HCT116 (cell line): ENCODE data around the gene ATXN1. TPM values are rescaled to one million over a fixed set of nuclear protein-coding genes. Genes with fewer than 3 reads are reported as not detected.

Experiments
- ATAC-seq: fragments of 200-7000 bp; cut with Tn5 transposase; 2 replicates; pipeline ENCODE4 v1.9.1; 2020; ENCODE audit warnings: mild to moderate bottlenecking, moderate library complexity
- BruUV-seq: library from RNA; stranded (reverse); fragments of 400-500 nt; replicated peaks from 2 replicates; lab custom pipeline; 2021; lab: Mats Ljungman, UMichigan
- CTCF ChIA-PET: fragments of 300-600 bp; sonication (Branson Sonifier 250); formaldehyde crosslinking; loops from one replicate; lab custom pipeline; 2021; ENCODE audit warnings: antibody characterized with exemption; lab: Charles Lee
- POLR2A ChIA-PET: fragments of 300-600, 350-600 bp; sonication (Branson Sonifier 250); formaldehyde crosslinking; loops from one replicate; lab custom pipeline; 2021; ENCODE audit warnings: antibody characterized with exemption; lab: Charles Lee
- RAD21 ChIA-PET, 2 experiments: fragments of 300-600 bp; sonication (Branson Sonifier 250); formaldehyde crosslinking; loops; one replicate each; lab custom pipeline; 2023; ENCODE audit warnings: low total read pairs in 2 of 2; ENCODE audit not compliant: uncharacterized antibody in 2 of 2, unreplicated experiment in 2 of 2, low non-redundant PET in 1 of 2; lab: Charles Lee
- DNase-seq: peaks from one replicate; pipeline ENCODE4 v3.0.0-alpha.2; 2010; ENCODE audit warnings: low read depth, low spot score
- H2AFZ ChIP-seq: fragments of 200-600 bp; shearing (Covaris generic), sonication (generic); 2 replicates; pipeline ENCODE4 v1.6.1; 2017; ENCODE audit warnings: low read depth, mixed run types, mixed read lengths, antibody characterized with exemption, low read length; ENCODE audit not compliant: poor library complexity, severe bottlenecking
- H3K27ac ChIP-seq: 2 replicates; pipeline ENCODE4 v1.5.1; 2012; ENCODE audit warnings: low read depth, low read length
- H3K27me3 ChIP-seq: fragments of 200-600 bp; sonication (generic); 2 replicates; pipeline ENCODE4 v1.6.1; 2016; ENCODE audit warnings: mixed run types, low read length, mixed read lengths; ENCODE audit not compliant: insufficient read depth
- H3K36me3 ChIP-seq, 2 experiments: fragments of 200-500 bp in 1 of 2; fragments of 200-600 bp in 1 of 2; sonication (Bioruptor generic) in 1 of 2; sonication (generic) in 1 of 2; 2 replicates each; pipeline versions ENCODE4 v1.5.1 to v1.6.1; 2014 to 2016; ENCODE audit warnings: low read length in 2 of 2, inconsistent platforms in 1 of 2, mixed read lengths in 1 of 2, mixed run types in 1 of 2; ENCODE audit not compliant: insufficient read depth in 2 of 2, control insufficient read depth in 1 of 2
- H3K4me1 ChIP-seq, 2 experiments: fragments of 200-600 bp in 1 of 2; sonication (generic) in 1 of 2; 2 replicates each; pipeline versions ENCODE4 v1.5.1 to v1.6.1; 2012 to 2017; ENCODE audit warnings: low read length in 2 of 2, inconsistent platforms in 1 of 2, mild to moderate bottlenecking in 1 of 2, mixed read lengths in 1 of 2, mixed run types in 1 of 2, moderate library complexity in 1 of 2; ENCODE audit not compliant: insufficient read depth in 2 of 2, control insufficient read depth in 1 of 2
- H3K4me2 ChIP-seq: fragments of 200-600 bp; sonication (generic); 2 replicates; pipeline ENCODE4 v1.6.1; 2017; ENCODE audit warnings: mixed run types, low read length, mixed read lengths
- H3K4me3 ChIP-seq, 2 experiments: fragments of 200-600 bp in 1 of 2; sonication (generic) in 1 of 2; replicated peaks in 1 of 2; 2 replicates each; pipeline ENCODE4 v1.5.1; 2011 to 2016; ENCODE audit warnings: low read length in 2 of 2, control low read depth in 1 of 2, low read depth in 1 of 2, mild to moderate bottlenecking in 1 of 2, mixed read lengths in 1 of 2, mixed run types in 1 of 2
- H3K79me2 ChIP-seq: fragments of 200-600 bp; sonication (generic); 2 replicates; pipeline ENCODE4 v1.6.1; 2017; ENCODE audit warnings: mild to moderate bottlenecking, mixed run types, low read length, moderate library complexity, mixed read lengths; ENCODE audit not compliant: insufficient read depth
- H3K9ac ChIP-seq: fragments of 200-600 bp; sonication (generic); 2 replicates; pipeline ENCODE4 v1.6.1; 2016; ENCODE audit warnings: low read length, mixed read lengths
- H3K9me2 ChIP-seq: fragments of 200-600 bp; sonication (generic), shearing (Covaris generic); 2 replicates; pipeline ENCODE4 v1.6.1; 2017; ENCODE audit warnings: mixed run types, mild to moderate bottlenecking, moderate library complexity; ENCODE audit not compliant: insufficient read depth
- H3K9me3 ChIP-seq, 2 experiments: fragments of 200-500 bp in 1 of 2; fragments of 200-600 bp in 1 of 2; sonication (Bioruptor generic) in 1 of 2; sonication (generic) in 1 of 2; 2 replicates each; pipeline ENCODE4 v1.6.1; 2014 to 2017; ENCODE audit warnings: low read length in 2 of 2, mixed read lengths in 2 of 2, inconsistent platforms in 1 of 2, low read depth in 1 of 2, mild to moderate bottlenecking in 1 of 2, mixed run types in 1 of 2, moderate library complexity in 1 of 2; ENCODE audit not compliant: control insufficient read depth in 1 of 2, insufficient read depth in 1 of 2
- H4K20me1 ChIP-seq: fragments of 200-600 bp; sonication (generic), shearing (Covaris generic); 2 replicates; pipeline ENCODE4 v1.6.1; 2017; ENCODE audit warnings: mixed run types, mild to moderate bottlenecking, moderate library complexity; ENCODE audit not compliant: insufficient read depth
- CBX3 ChIP-seq: IDR thresholded peaks from 2 replicates; pipeline ENCODE4 v1.6.1; 2012; ENCODE audit warnings: low read depth
- CEBPB ChIP-seq: IDR thresholded peaks from 2 replicates; pipeline ENCODE4 v1.6.1; 2012; ENCODE audit warnings: low read depth
- EGR1 ChIP-seq: IDR thresholded peaks from 2 replicates; pipeline ENCODE4 v1.6.1; 2012; ENCODE audit warnings: low read depth
- ELF1 ChIP-seq: IDR thresholded peaks from 2 replicates; pipeline ENCODE4 v1.6.1; 2012; ENCODE audit warnings: low read depth, borderline replicate concordance
- EZH2phosphoT487 ChIP-seq: fragments of 200-600 bp; IDR thresholded peaks from 2 replicates; pipeline ENCODE4 v1.6.1; 2018; ENCODE audit warnings: antibody characterized with exemption, borderline replicate concordance
- FOSL1 ChIP-seq: IDR thresholded peaks from 2 replicates; pipeline ENCODE4 v1.6.1; 2012; ENCODE audit warnings: low read depth
- JUND ChIP-seq: IDR thresholded peaks from 2 replicates; pipeline ENCODE4 v1.6.1; 2012
- POLR2AphosphoS5 ChIP-seq: IDR thresholded peaks from 2 replicates; pipeline ENCODE4 v1.6.1; 2011; ENCODE audit warnings: mild to moderate bottlenecking, low read depth, low read length, moderate library complexity
- RAD21 ChIP-seq: IDR thresholded peaks from 2 replicates; pipeline ENCODE4 v1.6.1; 2012; ENCODE audit warnings: low read depth, mild to moderate bottlenecking
- SIN3A ChIP-seq: IDR thresholded peaks from 2 replicates; pipeline ENCODE4 v1.6.1; 2012; ENCODE audit warnings: low read depth
- SP1 ChIP-seq: IDR thresholded peaks from 2 replicates; pipeline ENCODE4 v1.6.1; 2012; ENCODE audit warnings: low read depth
- SRF ChIP-seq: IDR thresholded peaks from 2 replicates; pipeline ENCODE4 v1.6.1; 2012; ENCODE audit warnings: low read depth
- TCF7L2 ChIP-seq: IDR thresholded peaks from 2 replicates; pipeline ENCODE4 v1.7.0; 2011; ENCODE audit warnings: borderline replicate concordance, inconsistent platforms; ENCODE audit not compliant: insufficient read depth, insufficient read length; ENCODE audit errors: extremely low read depth
- ZFX ChIP-seq: fragments of 450-650 bp; IDR thresholded peaks from 2 replicates; pipeline ENCODE4 v1.6.1; 2017
- intact Hi-C: fragments of 100-400 bp; cut with micrococcal nuclease; formaldehyde crosslinking; loops from 2 replicates; pipeline ENCODE4 v1.10.0; 2022
- total RNA-seq: library from RNA; stranded (reverse); gene quantifications from one replicate; pipeline ENCODE4 v1.2.1, GENCODE V29; 2021; ENCODE audit not compliant: unreplicated experiment
- TF ChIP-seq, protein P1 (sequence below), 3 experiments: fragments of 200-600 bp in 1 of 3; sonication (generic) in 1 of 3; IDR thresholded peaks in 2 of 3; conservative IDR thresholded peaks in 1 of 3; 2 replicates each; pipeline ENCODE4 v1.5.1; 2012 to 2017; ENCODE audit warnings: low read depth in 2 of 3, low read length in 2 of 3, antibody characterized with exemption in 1 of 3, borderline replicate concordance in 1 of 3, control low read depth in 1 of 3, mild to moderate bottlenecking in 1 of 3, mixed read lengths in 1 of 3, mixed run types in 1 of 3, moderate library complexity in 1 of 3; ENCODE audit not compliant: insufficient read depth in 1 of 3
- TF ChIP-seq, protein P2 (sequence below): IDR thresholded peaks from 2 replicates; pipeline ENCODE4 v1.6.1; 2012; ENCODE audit warnings: low read depth

ATXN1 gene
- total RNA-seq, 1 experiment from 2014 or later: 21.0 TPM

DNA sequence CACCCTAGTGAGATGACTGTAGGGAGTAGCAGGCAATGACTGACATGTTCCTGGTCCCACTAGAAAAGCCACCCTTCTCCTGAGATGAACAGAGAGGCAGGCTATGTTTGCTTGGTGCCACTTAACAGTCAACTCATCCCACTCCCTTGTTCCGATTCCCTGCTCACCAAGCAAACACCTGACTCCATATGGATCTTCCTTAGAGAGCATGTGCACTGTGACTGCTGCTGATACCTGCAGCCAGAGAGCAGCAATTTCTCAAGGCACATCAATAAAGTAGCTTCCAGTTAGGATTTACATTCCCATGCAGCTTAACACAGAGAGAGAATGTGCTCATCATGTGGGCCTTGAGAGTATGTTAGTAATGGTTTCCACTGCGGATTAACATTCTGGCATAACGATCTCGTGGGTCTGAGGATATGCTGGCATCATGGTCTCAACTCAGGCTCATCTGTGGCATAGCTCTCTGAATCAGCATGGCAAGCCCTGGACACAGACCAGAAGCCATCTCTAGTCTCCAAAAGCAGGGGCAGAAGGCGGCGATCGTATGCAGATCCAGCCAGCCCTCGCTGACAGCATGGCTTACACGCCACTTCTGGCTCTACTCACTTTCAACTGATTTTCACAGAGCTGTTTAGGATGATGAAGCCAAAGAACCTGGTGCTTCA, 43.9 kb downstream of the ATXN1 start:
- H3K9me3 ChIP-seq: no peaks in the 10 kb centered on the region
- no peak for ATAC-seq
- no peak for TF ChIP-seq SRF
- no peak for TF ChIP-seq RAD21
- no peak for TF ChIP-seq SP1
- TF ChIP-seq, protein P1, sequence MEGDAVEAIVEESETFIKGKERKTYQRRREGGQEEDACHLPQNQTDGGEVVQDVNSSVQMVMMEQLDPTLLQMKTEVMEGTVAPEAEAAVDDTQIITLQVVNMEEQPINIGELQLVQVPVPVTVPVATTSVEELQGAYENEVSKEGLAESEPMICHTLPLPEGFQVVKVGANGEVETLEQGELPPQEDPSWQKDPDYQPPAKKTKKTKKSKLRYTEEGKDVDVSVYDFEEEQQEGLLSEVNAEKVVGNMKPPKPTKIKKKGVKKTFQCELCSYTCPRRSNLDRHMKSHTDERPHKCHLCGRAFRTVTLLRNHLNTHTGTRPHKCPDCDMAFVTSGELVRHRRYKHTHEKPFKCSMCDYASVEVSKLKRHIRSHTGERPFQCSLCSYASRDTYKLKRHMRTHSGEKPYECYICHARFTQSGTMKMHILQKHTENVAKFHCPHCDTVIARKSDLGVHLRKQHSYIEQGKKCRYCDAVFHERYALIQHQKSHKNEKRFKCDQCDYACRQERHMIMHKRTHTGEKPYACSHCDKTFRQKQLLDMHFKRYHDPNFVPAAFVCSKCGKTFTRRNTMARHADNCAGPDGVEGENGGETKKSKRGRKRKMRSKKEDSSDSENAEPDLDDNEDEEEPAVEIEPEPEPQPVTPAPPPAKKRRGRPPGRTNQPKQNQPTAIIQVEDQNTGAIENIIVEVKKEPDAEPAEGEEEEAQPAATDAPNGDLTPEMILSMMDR (IDR thresholded peaks at IDR 0.05 in 2 of 3, conservative IDR thresholded peaks at IDR 0.05 in 1 of 3; ENCODE audit: borderline replicate concordance in 1 of 3, insufficient read depth in 1 of 3, low read depth in 2 of 3, low read length in 2 of 3): no peak
- TF ChIP-seq, protein P2, sequence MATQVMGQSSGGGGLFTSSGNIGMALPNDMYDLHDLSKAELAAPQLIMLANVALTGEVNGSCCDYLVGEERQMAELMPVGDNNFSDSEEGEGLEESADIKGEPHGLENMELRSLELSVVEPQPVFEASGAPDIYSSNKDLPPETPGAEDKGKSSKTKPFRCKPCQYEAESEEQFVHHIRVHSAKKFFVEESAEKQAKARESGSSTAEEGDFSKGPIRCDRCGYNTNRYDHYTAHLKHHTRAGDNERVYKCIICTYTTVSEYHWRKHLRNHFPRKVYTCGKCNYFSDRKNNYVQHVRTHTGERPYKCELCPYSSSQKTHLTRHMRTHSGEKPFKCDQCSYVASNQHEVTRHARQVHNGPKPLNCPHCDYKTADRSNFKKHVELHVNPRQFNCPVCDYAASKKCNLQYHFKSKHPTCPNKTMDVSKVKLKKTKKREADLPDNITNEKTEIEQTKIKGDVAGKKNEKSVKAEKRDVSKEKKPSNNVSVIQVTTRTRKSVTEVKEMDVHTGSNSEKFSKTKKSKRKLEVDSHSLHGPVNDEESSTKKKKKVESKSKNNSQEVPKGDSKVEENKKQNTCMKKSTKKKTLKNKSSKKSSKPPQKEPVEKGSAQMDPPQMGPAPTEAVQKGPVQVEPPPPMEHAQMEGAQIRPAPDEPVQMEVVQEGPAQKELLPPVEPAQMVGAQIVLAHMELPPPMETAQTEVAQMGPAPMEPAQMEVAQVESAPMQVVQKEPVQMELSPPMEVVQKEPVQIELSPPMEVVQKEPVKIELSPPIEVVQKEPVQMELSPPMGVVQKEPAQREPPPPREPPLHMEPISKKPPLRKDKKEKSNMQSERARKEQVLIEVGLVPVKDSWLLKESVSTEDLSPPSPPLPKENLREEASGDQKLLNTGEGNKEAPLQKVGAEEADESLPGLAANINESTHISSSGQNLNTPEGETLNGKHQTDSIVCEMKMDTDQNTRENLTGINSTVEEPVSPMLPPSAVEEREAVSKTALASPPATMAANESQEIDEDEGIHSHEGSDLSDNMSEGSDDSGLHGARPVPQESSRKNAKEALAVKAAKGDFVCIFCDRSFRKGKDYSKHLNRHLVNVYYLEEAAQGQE: no peak
- TF ChIP-seq EZH2phosphoT487: no peak
- TF ChIP-seq POLR2AphosphoS5: no peak
- TF ChIP-seq FOSL1: no peak
- no peak for TF ChIP-seq ELF1
- no peak for TF ChIP-seq SIN3A
- TF ChIP-seq EGR1: no peak
- TF ChIP-seq CBX3: no peak
- TF ChIP-seq CEBPB: no peak
- no peak for TF ChIP-seq ZFX
- TF ChIP-seq JUND: no peak
- no peak for TF ChIP-seq TCF7L2
- no peak overlapping the region for H3K4me2 ChIP-seq
- H4K20me1 ChIP-seq: no peaks in the 10 kb centered on the region
- no peaks in the 10 kb centered on the region for H3K9me2 ChIP-seq
- H2AFZ ChIP-seq: no peak overlapping the region
- no peak overlapping the region for H3K9ac ChIP-seq
- H3K36me3 ChIP-seq: no peaks in the 10 kb centered on the region
- ChIA-PET RAD21 (interaction anchor here in 1 of 2 experiments (0.6 to 0.7 kb wide), 2 partner anchors 42 to 478 kb away, joined by 3 read pairs; no protein-coding TSS in a partner anchor), CTCF (interaction anchor here (1.5 kb wide), 1 partner anchor 54 kb away, joined by 4 read pairs; no protein-coding TSS in a partner anchor), POLR2A (interaction anchor here (1.4 kb wide), 1 partner anchor 9 kb away, joined by 6 read pairs; no protein-coding TSS in a partner anchor)
- peaks cover 31 to 41% of the 10 kb centered on the region in 2 experiments for H3K4me1 ChIP-seq
- intact Hi-C loops: no loop called here
- DNase-seq: no peak
- no peaks in the 10 kb centered on the region for H3K79me2 ChIP-seq
- H3K27ac ChIP-seq: no peak overlapping the region
- H3K4me3 ChIP-seq: no peak overlapping the region
- no TSS peak for BruUV-seq
- H3K27me3 ChIP-seq: no peaks in the 10 kb centered on the region
